Neural crest cell (in vitro differentiated cells): ENCODE results near the gene CST8. TPM values are rescaled to one million over a fixed set of nuclear protein-coding genes. Genes with fewer than 3 reads are reported as not detected.
"Not testable (repeated sequence)": the region's sequence is repeated elsewhere in the genome, so short reads cannot be mapped to it uniquely, and the experiment has no call there.

Source experiments
- DNase-seq: peaks from one replicate; pipeline ENCODE4 v3.0.0; 2021; ENCODE audit warnings: low read depth, mixed read lengths, low spot score
- H3K27ac Mint-ChIP-seq: one replicate; pipeline ENCODE4 v1.8.0; 2021; ENCODE audit warnings: mild to moderate bottlenecking, mixed read lengths; ENCODE audit not compliant: unreplicated experiment
- H3K27me3 Mint-ChIP-seq: 2 replicates; pipeline ENCODE4 v1.8.0; 2021; ENCODE audit warnings: low read depth, mild to moderate bottlenecking, mixed read lengths
- H3K36me3 Mint-ChIP-seq: 2 replicates; pipeline ENCODE4 v1.8.0; 2021; ENCODE audit warnings: low read depth, mild to moderate bottlenecking, mixed read lengths
- H3K4me1 Mint-ChIP-seq: 2 replicates; pipeline ENCODE4 v1.8.0; 2021; ENCODE audit warnings: mixed read lengths
- H3K4me3 Mint-ChIP-seq: one replicate; pipeline ENCODE4 v1.8.0; 2021; ENCODE audit warnings: mild to moderate bottlenecking, mixed read lengths
- H3K9me3 Mint-ChIP-seq: 2 replicates; pipeline ENCODE4 v1.8.0; 2021; ENCODE audit warnings: mixed read lengths
- total RNA-seq: library from RNA; stranded (reverse); gene quantifications from 2 replicates; pipeline ENCODE4 v1.2.1, GENCODE V29; 2021
- TF ChIP-seq, protein P1 (sequence below): fragments of 200-600 bp; sonication (generic); conservative IDR thresholded peaks from 2 replicates; pipeline ENCODE4 v1.5.0; 2021; ENCODE audit warnings: antibody characterized with exemption, mild to moderate bottlenecking

The CST8 gene
- total RNA-seq, 1 donor from 2014 or later = not detected

DNA sequence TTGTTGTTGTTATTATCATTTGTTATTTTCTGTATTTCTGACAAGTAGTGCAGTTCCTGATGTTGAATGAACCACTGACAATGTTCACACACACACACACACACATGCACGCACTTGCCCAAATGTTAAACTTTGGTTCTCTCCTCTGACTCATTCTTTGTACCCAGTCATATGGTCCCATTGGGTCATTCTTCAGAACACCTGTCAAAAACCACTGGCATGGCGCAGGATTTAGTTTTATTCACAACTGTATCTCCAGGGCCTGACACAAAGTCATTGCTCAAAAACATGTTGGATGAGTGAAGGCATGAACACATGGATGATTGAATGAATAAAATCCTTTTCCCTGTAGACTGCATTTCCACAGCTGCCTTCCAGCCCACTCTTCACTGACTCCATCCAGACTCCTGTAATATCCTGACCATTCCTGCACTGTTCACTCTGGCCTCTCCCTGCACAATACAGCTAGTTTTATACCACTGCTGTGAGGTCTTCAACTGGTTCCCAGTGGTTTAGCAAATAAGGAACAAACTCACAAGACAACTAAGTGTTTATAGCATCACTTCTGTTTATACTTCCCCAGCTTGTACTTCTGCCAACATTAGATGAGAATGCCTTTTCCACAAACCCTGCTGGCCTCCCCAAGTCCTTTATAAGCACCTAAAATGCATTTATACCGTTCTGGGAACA is 31.3 kb upstream of the CST8 start:
- H3K9me3 Mint-ChIP-seq = no peaks in the 10 kb centered on the region
- peaks cover 3% of the 10 kb centered on the region for H3K27me3 Mint-ChIP-seq
- no peaks in the 10 kb centered on the region for H3K4me1 Mint-ChIP-seq
- H3K4me3 Mint-ChIP-seq = no peak overlapping the region
- TF ChIP-seq, protein P1, sequence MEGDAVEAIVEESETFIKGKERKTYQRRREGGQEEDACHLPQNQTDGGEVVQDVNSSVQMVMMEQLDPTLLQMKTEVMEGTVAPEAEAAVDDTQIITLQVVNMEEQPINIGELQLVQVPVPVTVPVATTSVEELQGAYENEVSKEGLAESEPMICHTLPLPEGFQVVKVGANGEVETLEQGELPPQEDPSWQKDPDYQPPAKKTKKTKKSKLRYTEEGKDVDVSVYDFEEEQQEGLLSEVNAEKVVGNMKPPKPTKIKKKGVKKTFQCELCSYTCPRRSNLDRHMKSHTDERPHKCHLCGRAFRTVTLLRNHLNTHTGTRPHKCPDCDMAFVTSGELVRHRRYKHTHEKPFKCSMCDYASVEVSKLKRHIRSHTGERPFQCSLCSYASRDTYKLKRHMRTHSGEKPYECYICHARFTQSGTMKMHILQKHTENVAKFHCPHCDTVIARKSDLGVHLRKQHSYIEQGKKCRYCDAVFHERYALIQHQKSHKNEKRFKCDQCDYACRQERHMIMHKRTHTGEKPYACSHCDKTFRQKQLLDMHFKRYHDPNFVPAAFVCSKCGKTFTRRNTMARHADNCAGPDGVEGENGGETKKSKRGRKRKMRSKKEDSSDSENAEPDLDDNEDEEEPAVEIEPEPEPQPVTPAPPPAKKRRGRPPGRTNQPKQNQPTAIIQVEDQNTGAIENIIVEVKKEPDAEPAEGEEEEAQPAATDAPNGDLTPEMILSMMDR = no peak
- no peaks in the 10 kb centered on the region for H3K36me3 Mint-ChIP-seq
- H3K27ac Mint-ChIP-seq = no peak overlapping the region
- no peak for DNase-seq

DNA sequence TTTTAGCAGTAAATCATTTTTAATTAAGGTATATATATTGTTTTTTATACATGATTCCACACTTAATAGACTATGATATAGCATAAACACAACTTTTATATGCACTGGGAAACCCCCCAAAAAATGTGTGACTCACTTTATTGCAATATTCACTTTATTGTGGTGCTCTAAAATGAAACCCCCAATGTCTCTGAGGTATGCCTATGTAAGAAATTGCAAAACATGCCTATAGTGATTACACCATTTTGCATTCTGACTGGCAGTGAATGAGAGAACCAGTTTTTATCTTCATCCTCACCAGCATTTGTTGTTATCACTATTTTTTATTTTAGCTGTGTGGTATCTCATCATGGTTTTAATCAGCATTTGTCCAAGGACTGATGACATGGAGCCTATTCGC is 29.7 kb upstream of the CST8 start:
- DNase-seq = no peak
- peaks cover 2% of the 10 kb centered on the region for H3K36me3 Mint-ChIP-seq
- H3K27me3 Mint-ChIP-seq = peaks cover 3% of the 10 kb centered on the region
- H3K4me3 Mint-ChIP-seq = no peak overlapping the region
- H3K9me3 Mint-ChIP-seq = peaks cover 3% of the 10 kb centered on the region
- TF ChIP-seq, protein P1 = no peak
- H3K4me1 Mint-ChIP-seq = no peaks in the 10 kb centered on the region
- no peak overlapping the region for H3K27ac Mint-ChIP-seq

DNA sequence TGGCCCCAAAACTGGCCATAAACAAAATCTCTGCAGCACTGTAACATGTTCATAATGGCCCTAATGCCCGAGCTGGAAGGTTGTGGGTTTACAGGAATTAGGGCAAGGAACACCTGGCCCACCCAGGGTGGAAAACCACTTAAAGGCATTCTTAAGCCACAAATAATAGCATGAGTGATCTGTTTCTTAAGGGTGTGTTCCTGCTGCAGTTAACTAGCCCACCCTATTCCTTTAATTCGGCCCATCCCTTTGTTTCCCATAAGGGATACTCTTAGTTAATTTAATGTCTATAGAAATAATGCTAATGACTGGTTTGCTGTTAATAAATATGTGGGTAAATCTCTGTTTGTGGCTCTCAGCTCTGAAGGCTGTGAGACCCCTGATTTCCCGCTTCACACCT is 24.0 kb upstream of the CST8 start:
- not testable (repeated sequence) for DNase-seq, H3K27ac Mint-ChIP-seq, H3K36me3 Mint-ChIP-seq, H3K4me3 Mint-ChIP-seq, H3K27me3 Mint-ChIP-seq, H3K4me1 Mint-ChIP-seq
- peaks cover 11% of the 10 kb centered on the region for H3K9me3 Mint-ChIP-seq

DNA sequence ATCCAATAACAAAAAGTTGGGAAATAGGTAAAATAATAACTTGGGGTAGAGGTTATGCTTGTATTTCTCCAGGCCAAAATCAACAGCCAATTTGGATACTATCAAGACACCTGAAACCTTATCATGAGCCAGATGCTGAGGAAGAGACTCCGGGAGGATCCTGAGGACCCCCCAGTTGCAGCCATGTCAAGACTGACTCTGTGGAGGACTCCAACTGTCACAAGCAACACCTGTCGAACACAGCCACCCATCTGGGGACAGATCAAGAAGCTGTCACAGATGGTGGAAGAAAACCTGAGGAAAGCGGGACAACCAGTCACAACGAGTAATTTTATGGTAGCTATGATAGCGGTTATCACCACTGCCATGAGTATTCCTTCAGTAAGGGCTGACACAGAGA is 18.6 kb upstream of the CST8 start:
- H3K9me3 Mint-ChIP-seq, H3K27me3 Mint-ChIP-seq, DNase-seq, H3K4me1 Mint-ChIP-seq, H3K36me3 Mint-ChIP-seq, H3K27ac Mint-ChIP-seq, H3K4me3 Mint-ChIP-seq: not testable (repeated sequence)

DNA sequence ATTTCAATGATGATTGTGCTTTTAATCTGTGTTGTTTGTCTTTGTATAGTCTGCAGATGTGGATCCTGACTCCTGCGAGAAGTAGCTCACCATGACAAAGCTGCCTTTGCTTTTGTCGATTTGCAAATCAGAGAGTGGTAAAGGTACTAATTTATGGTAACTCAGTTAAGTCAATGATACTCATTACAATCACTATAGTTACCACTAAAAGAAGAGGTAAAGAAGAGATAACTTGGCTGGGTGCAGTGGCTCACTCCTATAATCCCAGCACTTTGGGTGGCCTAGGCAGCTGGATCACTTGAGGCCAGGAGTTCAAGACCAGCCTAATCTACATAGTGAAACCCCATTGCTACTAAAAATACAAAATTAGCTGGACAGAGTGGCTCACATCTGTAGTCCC is 17.6 kb upstream of the CST8 start:
- not testable (repeated sequence) for H3K9me3 Mint-ChIP-seq, DNase-seq, H3K27ac Mint-ChIP-seq, H3K36me3 Mint-ChIP-seq, H3K27me3 Mint-ChIP-seq, H3K4me3 Mint-ChIP-seq, H3K4me1 Mint-ChIP-seq

DNA sequence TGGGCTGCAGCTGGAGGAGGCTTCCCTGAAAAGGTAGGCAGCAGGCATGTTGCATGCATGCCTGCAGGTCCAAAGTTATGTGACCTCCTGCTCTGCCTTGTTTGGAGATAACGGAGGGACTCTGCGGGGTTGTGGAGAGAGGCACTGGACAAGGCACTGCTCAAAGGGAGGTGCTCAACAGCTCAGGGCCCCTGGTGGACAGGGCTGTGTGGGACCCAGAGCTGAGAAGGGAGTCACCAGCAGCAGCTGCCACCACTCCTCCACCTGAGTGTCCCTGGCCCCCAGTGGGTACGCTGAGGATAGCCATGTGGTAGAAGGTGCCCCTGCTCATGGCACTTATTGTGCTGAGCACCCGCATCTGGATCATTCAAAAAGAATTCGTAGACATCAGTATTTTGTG is 15.5 kb upstream of the CST8 start:
- H3K4me3 Mint-ChIP-seq = no peak overlapping the region
- H3K9me3 Mint-ChIP-seq = peaks cover 5% of the 10 kb centered on the region

More for the DNA sequence above, 15.5 kb upstream of the CST8 start:
- TF ChIP-seq, protein P1 = no peak
- no peak for DNase-seq
- no peaks in the 10 kb centered on the region for H3K4me1 Mint-ChIP-seq
- no peaks in the 10 kb centered on the region for H3K27me3 Mint-ChIP-seq
- no peaks in the 10 kb centered on the region for H3K36me3 Mint-ChIP-seq
- H3K27ac Mint-ChIP-seq = no peak overlapping the region
